Adrenal gland (tissue), 12 donors: Measurements from ENCODE around the gene OR52A5. TPM values are rescaled to one million over a fixed set of nuclear protein-coding genes. Genes with fewer than 3 reads are reported as not detected.

Experiments used
- DNase-seq, 7 donors: peaks; one replicate each; pipeline ENCODE4 v3.0.0-alpha.2; 2019 to 2020
- H3K27ac ChIP-seq, 5 donors: fragments of 200-600 bp; sonication (generic) in 4 of 5; 1 replicate in 3 of 5; 2 replicates in 2 of 5; pipeline versions ENCODE4 v1.5.1 to v1.8.0; 2016 to 2020; ENCODE audit warnings: mild to moderate bottlenecking in 1 of 5
- H3K27me3 ChIP-seq: fragments of 200-600 bp; 2 replicates; pipeline ENCODE4 v1.8.0; 2021
- H3K36me3 ChIP-seq, 2 donors: fragments of 200-600 bp; replicated peaks in 1 of 2; 1 replicate in 1 of 2; 2 replicates in 1 of 2; pipeline versions ENCODE4 v1.5.1 to v1.8.0; 2018 to 2022
- H3K4me1 ChIP-seq, 2 donors: fragments of 200-600 bp; replicated peaks in 1 of 2; 1 replicate in 1 of 2; 2 replicates in 1 of 2; pipeline versions ENCODE4 v1.5.1 to v1.8.0; 2018 to 2021
- H3K4me3 ChIP-seq, 4 donors: fragments of 200-600 bp; sonication (generic) in 3 of 4; one replicate each; pipeline ENCODE4 v1.5.1; 2016 to 2018
- H3K9me3 ChIP-seq, 3 donors: fragments of 200-600 bp; sonication (generic) in 1 of 3; replicated peaks in 1 of 3; 1 replicate in 2 of 3; 2 replicates in 1 of 3; pipeline versions ENCODE4 v1.5.1 to v1.8.0; 2016 to 2021
- CTCF ChIP-seq, 6 experiments: fragments of 450-650 bp in 4 of 6; fragments of 200-600 bp in 2 of 6; sonication (generic) in 1 of 6; IDR thresholded peaks; 1 replicate in 5 of 6; 2 replicates in 1 of 6; pipeline versions ENCODE4 v1.5.1 to v1.8.0; 2016 to 2021; ENCODE audit warnings: antibody characterized with exemption in 6 of 6, mild to moderate bottlenecking in 2 of 6, moderate library complexity in 1 of 6
- POLR2A ChIP-seq, 2 donors: fragments of 450-650 bp; IDR thresholded peaks; one replicate each; pipeline ENCODE4 v1.6.1; 2017; ENCODE audit warnings: antibody characterized with exemption in 2 of 2, mild to moderate bottlenecking in 2 of 2, moderate library complexity in 1 of 2
- WGBS, 4 donors: extraction: QIAGEN DNeasy Blood & Tissue Kit in 2 of 4; methylation state at CpG; one replicate each; pipeline versions ENCODE4 v1.1.5 to v1.1.7; 2013 to 2017; 5-methylcytosine and 5-hydroxymethylcytosine counted together
- intact Hi-C, 2 donors: fragments of 100-400 bp; cut with DNase I; formaldehyde crosslinking; loops; one replicate each; pipeline versions ENCODE4 v1.14.1 to v1.15.0; 2022 to 2023
- polyA plus RNA-seq, 3 donors: library from polyadenylated mRNA; stranded (reverse); fragments of 200-250 nt in 2 of 3; fragments of 350-450 nt in 1 of 3; fragmentation: Illumina TruSeq in 1 of 3; extraction: RNeasy Lipid Tissue Mini Kit (QIAGEN cat#74804) in 1 of 3; gene quantifications; one replicate each; pipeline ENCODE4 v1.2.3, GENCODE V29; 2013 to 2014
- total RNA-seq, 9 donors: library from RNA; depleted of rRNA in 4 of 9; stranded (reverse); fragments of >200 nt in 4 of 9; fragments of 120-200 nt in 1 of 9; fragmentation: NEBNext Ultra II Directional in 1 of 9; extraction: Animal tissue kit (Norgen Biotek cat#: 25700) in 1 of 9; gene quantifications; one replicate each; pipeline versions ENCODE4 v1.1.0 to v1.2.4, GENCODE V29; 2013 to 2023
- donor health status: healthy with polysubstance abuse.
- donor health status: Bipolar disorder and iron deficiency.
- donor health status: DM: yes; HTN: yes; CAD: no.
- donor health status: DM: no; HTN: no; CAD: no.
- donor health status: DM: no; HTN: no; CAD: no.
- donor health status: DM: yes; HTN: yes; CAD: no.

The OR52A5 gene
- total and polyA plus RNA-seq, 12 donors = not detected

GRCh38 chr11:5083602-5084001 is 54.6 kb downstream of the OR52A5 start:
- intact Hi-C loops = no loop called here
- no peaks in the 10 kb centered on the region for H3K4me1 ChIP-seq
- no peaks in the 10 kb centered on the region for H3K36me3 ChIP-seq
- no peak overlapping the region for H3K27ac ChIP-seq
- no peaks in the 10 kb centered on the region for H3K9me3 ChIP-seq
- no peak overlapping the region for H3K4me3 ChIP-seq
- no peak for DNase-seq
- no peak for TF ChIP-seq CTCF (IDR thresholded peaks at IDR 0.05)
- TF ChIP-seq POLR2A (IDR thresholded peaks at IDR 0.05) = no peak
- no peaks in the 10 kb centered on the region for H3K27me3 ChIP-seq

- no peaks in the 10 kb centered on the region for H3K9me3 ChIP-seq
- intact Hi-C loops = no loop called here
Observed at GRCh38 chr11:5081405-5081804, 56.8 kb downstream of the OR52A5 start.

More at GRCh38 chr11:5081405-5081804, 56.8 kb downstream of the OR52A5 start:
- 64 to 77% (median 68%) methylated on average over 2 of the region's 2 CpGs for WGBS, 4 donors
- H3K27me3 ChIP-seq = no peaks in the 10 kb centered on the region
- H3K27ac ChIP-seq = no peak overlapping the region
- TF ChIP-seq POLR2A (IDR thresholded peaks at IDR 0.05) (no peak), CTCF (IDR thresholded peaks at IDR 0.05) (no peak)
- no peak overlapping the region for H3K4me3 ChIP-seq
- DNase-seq = no peak
- no peaks in the 10 kb centered on the region for H3K36me3 ChIP-seq
- H3K4me1 ChIP-seq = no peaks in the 10 kb centered on the region

Other genes starting within 250 kb of the OR52A5 start
- not detected for gene OR51A7, start 234.6 kb downstream of the OR52A5 start, total RNA-seq
- not detected for gene OR51A7, start 234.6 kb downstream of the OR52A5 start, polyA plus RNA-seq
- not detected for gene OR51G2, start 219.0 kb downstream of the OR52A5 start, total RNA-seq
- gene OR51G2, start 219.0 kb downstream of the OR52A5 start, polyA plus RNA-seq = not detected
- not detected for gene OR51G1, start 214.0 kb downstream of the OR52A5 start, total RNA-seq
- not detected for gene OR51G1, start 214.0 kb downstream of the OR52A5 start, polyA plus RNA-seq
- gene OR51A4, start 190.8 kb downstream of the OR52A5 start, total RNA-seq = not detected
- gene OR51A4, start 190.8 kb downstream of the OR52A5 start, polyA plus RNA-seq = not detected
- gene OR51A2, start 182.6 kb downstream of the OR52A5 start, total RNA-seq = not detected
- gene OR51A2, start 182.6 kb downstream of the OR52A5 start, polyA plus RNA-seq = not detected
- not detected for gene OR51L1, start 143.5 kb downstream of the OR52A5 start, total RNA-seq
- not detected for gene OR51L1, start 143.5 kb downstream of the OR52A5 start, polyA plus RNA-seq
- gene OR52J3, start 91.8 kb downstream of the OR52A5 start, total RNA-seq = not detected
- not detected for gene OR52J3, start 91.8 kb downstream of the OR52A5 start, polyA plus RNA-seq
- gene OR52E2, start 78.7 kb downstream of the OR52A5 start, total RNA-seq = not detected
- gene OR52E2, start 78.7 kb downstream of the OR52A5 start, polyA plus RNA-seq = not detected
- not detected for gene OR52E1, start 68.8 kb downstream of the OR52A5 start, total RNA-seq
- gene OR52E1, start 68.8 kb downstream of the OR52A5 start, polyA plus RNA-seq = not detected
- gene OR52A1, start 16.4 kb upstream of the OR52A5 start, total RNA-seq = not detected
- gene OR52A1, start 16.4 kb upstream of the OR52A5 start, polyA plus RNA-seq = not detected
- gene OR51V1, start 62.3 kb upstream of the OR52A5 start, total RNA-seq = not detected
- gene OR51V1, start 62.3 kb upstream of the OR52A5 start, polyA plus RNA-seq = not detected
- gene HBB, start 88.7 kb upstream of the OR52A5 start, total RNA-seq = 100 to 1,000 TPM in 2 of 9 donors, 10 to 100 TPM in 4, 1 to 10 TPM in 3; 1.1 to 794 (median 10.5) TPM
- gene HBB, start 88.7 kb upstream of the OR52A5 start, polyA plus RNA-seq = 10 to 100 TPM in 1 of 3 donors, 1 to 10 TPM in 2; 1.3 to 23.8 (median 8.0) TPM
- 1 to 10 TPM in 1 of 9 donors, under 1 TPM in 2, not detected in 6; 0.53 to 2.1 (median 0.83) TPM for gene HBD, start 96.1 kb upstream of the OR52A5 start, total RNA-seq
- not detected for gene HBD, start 96.1 kb upstream of the OR52A5 start, polyA plus RNA-seq
- gene HBG1, start 111.5 kb upstream of the OR52A5 start, total RNA-seq = 10 to 100 TPM in 1 of 9 donors, 1 to 10 TPM in 2, not detected in 6; 3.6 to 22.7 (median 3.8) TPM
- not detected for gene HBG1, start 111.5 kb upstream of the OR52A5 start, polyA plus RNA-seq
- gene HBG2, start 116.4 kb upstream of the OR52A5 start, total RNA-seq = 1,000 to 10,000 TPM in 1 of 9 donors, 10 to 100 TPM in 2, under 1 TPM in 1, not detected in 5; 0.78 to 9,973 (median 12.5) TPM
- under 1 TPM in 1 of 3 donors, not detected in 2; 0.51 TPM for gene HBG2, start 116.4 kb upstream of the OR52A5 start, polyA plus RNA-seq
- gene HBE1, start 131.6 kb upstream of the OR52A5 start, total RNA-seq = 10 to 100 TPM in 1 of 9 donors, 1 to 10 TPM in 2, not detected in 6; 3.6 to 42.8 (median 3.7) TPM
- under 1 TPM in 2 of 3 donors, not detected in 1; 0.16 to 0.24 TPM for gene HBE1, start 131.6 kb upstream of the OR52A5 start, polyA plus RNA-seq
- under 1 TPM in 3 of 9 donors, not detected in 6; 0.28 to 0.78 (median 0.34) TPM for gene OR51B4, start 163.6 kb upstream of the OR52A5 start, total RNA-seq
- not detected for gene OR51B4, start 163.6 kb upstream of the OR52A5 start, polyA plus RNA-seq
- 1 to 10 TPM in 1 of 9 donors, under 1 TPM in 1, not detected in 7; 0.33 to 1.3 TPM for gene OR51B2, start 185.9 kb upstream of the OR52A5 start, total RNA-seq
- not detected for gene OR51B2, start 185.9 kb upstream of the OR52A5 start, polyA plus RNA-seq
- gene OR51B5, start 205.2 kb upstream of the OR52A5 start, total RNA-seq = 1 to 10 TPM in 1 of 9 donors, under 1 TPM in 5, not detected in 3; 0.32 to 2.9 (median 0.53) TPM
- gene OR51B5, start 205.2 kb upstream of the OR52A5 start, polyA plus RNA-seq = under 1 TPM in 2 of 3 donors, not detected in 1; 0.16 TPM
- not detected for gene OR51B6, start 213.2 kb upstream of the OR52A5 start, total RNA-seq
- not detected for gene OR51B6, start 213.2 kb upstream of the OR52A5 start, polyA plus RNA-seq
- gene OR51M1, start 245.5 kb upstream of the OR52A5 start, total RNA-seq = not detected
- gene OR51M1, start 245.5 kb upstream of the OR52A5 start, polyA plus RNA-seq = not detected